ENCODE measurements around the gene PPL.

PPL gene

GRCh38 chr16:4888428-4889135, 48.4 kb downstream of the PPL start:
- DNase-seq = no peak

- no peak for DNase-seq
These were observed 50.8 kb downstream of the PPL start for GRCh38 chr16:4886151-4886550.

- DNase-seq = no peak
These were observed 51.7 kb downstream of the PPL start for GRCh38 chr16:4884972-4885874.

GRCh38 chr16:4884209-4884608, 52.7 kb downstream of the PPL start:
- no peak for DNase-seq

- DNase-seq = no peak
These were observed 53.4 kb downstream of the PPL start for GRCh38 chr16:4883501-4883900.

- no peak for DNase-seq
These were observed 54.2 kb downstream of the PPL start for GRCh38 chr16:4882633-4883285.

- DNase-seq = no peak
These were observed 54.8 kb downstream of the PPL start for GRCh38 chr16:4882000-4882632.

GRCh38 chr16:4880006-4880580, 56.9 kb downstream of the PPL start:
- DNase-seq = no peak

GRCh38 chr16:4879049-4879448, 57.9 kb downstream of the PPL start:
- DNase-seq = no peak

- DNase-seq = no peak
These were observed 59.6 kb downstream of the PPL start for GRCh38 chr16:4877380-4877685.

- no peak for DNase-seq
These were observed 60.1 kb downstream of the PPL start for GRCh38 chr16:4876646-4877379.

- no peak for DNase-seq
These were observed 62.3 kb downstream of the PPL start for GRCh38 chr16:4874666-4875065.

GRCh38 chr16:4873091-4873490, 63.9 kb downstream of the PPL start:
- no peak for DNase-seq

- no peak for DNase-seq
These were observed 65.9 kb downstream of the PPL start for GRCh38 chr16:4871071-4871470.

GRCh38 chr16:4870138-4870671, 66.7 kb downstream of the PPL start:
- DNase-seq = peak in 3 of 14 donors; percentile 20 to 79 (median 20)

- peak in 1 of 14 donors; percentile 36 for DNase-seq
These were observed 67.7 kb downstream of the PPL start for GRCh38 chr16:4869147-4869805.

GRCh38 chr16:4868535-4868934, 68.4 kb downstream of the PPL start:
- DNase-seq = no peak

- no peak for DNase-seq
These were observed 68.9 kb downstream of the PPL start for GRCh38 chr16:4868026-4868425.

- no peak for DNase-seq
These were observed 70.4 kb downstream of the PPL start for GRCh38 chr16:4866586-4866985.

GRCh38 chr16:4865231-4865860, 71.6 kb downstream of the PPL start:
- DNase-seq = no peak

- DNase-seq = no peak
These were observed 72.2 kb downstream of the PPL start for GRCh38 chr16:4864728-4865127.

Data from C1 segment of cervical spinal cord (tissue), 14 donors.